NCI-H2081 (cell line): Measurements from ENCODE around the gene CASZ1.

ENCODE experiments used
- DNase-seq, 2 experiments: peaks; one replicate each; lab custom pipeline; 2025; lab: John Stamatoyannopoulos, UW

CASZ1 gene

GRCh38 chr1:10724948-10725847 is 71.2 kb downstream of the CASZ1 start:
- DNase-seq, result peak; percentile 15 to 35

- no peak for DNase-seq
Measured at GRCh38 chr1:10724511-10724910, 71.9 kb downstream of the CASZ1 start.

DNA sequence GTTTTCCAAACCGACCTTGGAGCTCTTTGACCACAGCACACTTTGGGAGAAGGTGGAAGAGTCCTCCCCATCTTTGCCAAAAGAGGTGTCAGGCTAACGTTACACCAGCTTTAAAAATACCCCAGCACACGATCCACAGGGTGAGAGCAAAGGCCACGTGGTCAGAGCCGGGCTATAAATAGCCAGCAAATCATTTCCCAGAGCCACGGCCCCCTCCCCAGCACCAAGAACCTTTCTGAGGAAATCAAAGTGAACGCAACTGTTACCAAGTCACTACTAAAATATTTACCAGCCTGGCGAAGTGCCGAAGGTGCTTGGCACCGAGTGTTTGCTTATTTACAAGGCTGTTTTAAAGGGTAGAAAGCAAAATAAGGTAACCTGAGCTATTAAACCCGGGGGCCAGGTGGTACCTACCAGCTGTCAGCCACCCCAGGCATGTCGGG is 72.4 kb downstream of the CASZ1 start:
- peak; percentile 71 to 86 for DNase-seq

DNA sequence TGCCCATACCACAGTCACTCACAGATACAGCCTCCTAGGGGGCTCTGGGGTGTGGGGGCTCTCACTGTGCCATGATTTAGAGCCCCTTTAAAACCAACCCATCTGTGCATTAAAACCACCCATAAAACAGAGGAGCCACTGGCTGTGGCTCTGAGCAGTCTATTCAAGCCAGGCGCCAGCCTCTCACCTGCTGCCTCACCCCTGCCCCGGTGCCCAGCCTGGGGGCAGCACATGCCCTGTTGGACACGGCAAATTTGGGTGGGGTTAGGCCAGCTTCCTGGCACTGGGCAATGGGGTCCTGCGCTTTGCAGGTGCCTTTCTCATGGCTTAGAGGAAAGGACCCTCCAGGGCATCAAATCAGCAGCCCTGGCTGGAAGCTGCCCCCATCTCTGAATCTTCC is 73.1 kb downstream of the CASZ1 start:
- DNase-seq, result no peak

DNA sequence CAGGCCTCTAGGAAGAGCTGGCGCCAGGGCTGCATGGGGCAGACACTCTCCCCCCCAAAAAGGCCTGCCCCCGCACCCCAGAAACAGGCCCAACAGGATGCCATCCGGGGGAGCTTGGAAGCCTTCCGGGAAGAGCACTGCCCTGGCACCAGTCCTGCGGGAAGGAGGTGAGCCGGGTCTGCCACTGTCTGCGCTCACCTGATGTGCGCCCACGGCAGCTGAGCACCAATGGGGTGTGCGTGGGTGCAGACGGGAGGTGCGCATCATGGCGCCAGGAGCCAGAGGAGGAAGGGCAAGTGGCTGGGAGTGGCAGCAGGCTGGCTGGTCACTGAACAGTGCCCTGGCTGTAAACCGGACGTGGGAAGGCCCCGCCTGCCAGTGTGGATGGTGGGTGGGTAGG is 73.6 kb downstream of the CASZ1 start:
- DNase-seq, result no peak

DNA sequence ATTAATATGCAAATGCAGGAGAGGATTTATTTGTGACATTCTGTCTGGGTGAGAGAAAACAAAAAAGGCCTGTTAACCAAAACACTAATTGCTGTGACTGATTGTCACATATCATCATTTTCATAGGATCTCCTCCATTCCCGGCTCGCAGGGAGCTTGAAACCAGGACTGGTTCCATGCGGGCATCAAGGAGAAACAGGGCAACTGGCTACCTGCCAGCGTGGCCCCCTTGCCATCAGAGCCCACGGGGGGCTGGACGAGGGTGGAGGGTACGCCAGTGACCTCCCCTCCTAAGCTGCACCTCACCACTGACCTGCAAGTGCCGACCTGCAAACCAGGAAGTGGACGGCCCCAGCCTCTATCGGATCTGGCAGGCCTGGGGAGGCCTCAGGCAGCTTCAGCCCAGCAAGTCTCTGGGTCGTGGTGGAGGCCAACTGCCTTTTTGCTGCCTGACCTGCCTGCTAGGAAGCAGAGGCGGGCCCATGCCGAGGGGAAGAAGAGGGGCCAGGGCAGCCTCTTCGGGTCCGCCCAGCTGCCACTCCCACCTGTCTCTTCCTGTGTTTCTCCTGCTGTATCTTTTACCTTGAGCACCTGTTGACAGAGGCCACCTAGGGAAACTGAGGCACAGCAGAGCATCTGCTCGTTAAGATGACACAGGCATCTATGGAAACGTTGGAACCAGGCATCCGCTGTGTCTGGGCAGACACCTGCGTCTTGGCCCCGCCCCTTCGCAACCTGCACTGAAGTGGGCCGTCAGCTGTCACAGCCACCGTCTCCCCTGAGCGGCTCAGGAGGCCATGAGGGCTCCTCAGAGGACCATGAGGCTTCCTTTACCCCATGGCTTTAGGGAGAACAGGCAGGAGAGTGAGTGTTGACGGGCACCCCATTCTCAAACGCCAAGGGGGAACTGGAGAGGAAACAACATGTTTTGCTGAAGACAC is 74.8 kb downstream of the CASZ1 start:
- DNase-seq, result no peak

DNA sequence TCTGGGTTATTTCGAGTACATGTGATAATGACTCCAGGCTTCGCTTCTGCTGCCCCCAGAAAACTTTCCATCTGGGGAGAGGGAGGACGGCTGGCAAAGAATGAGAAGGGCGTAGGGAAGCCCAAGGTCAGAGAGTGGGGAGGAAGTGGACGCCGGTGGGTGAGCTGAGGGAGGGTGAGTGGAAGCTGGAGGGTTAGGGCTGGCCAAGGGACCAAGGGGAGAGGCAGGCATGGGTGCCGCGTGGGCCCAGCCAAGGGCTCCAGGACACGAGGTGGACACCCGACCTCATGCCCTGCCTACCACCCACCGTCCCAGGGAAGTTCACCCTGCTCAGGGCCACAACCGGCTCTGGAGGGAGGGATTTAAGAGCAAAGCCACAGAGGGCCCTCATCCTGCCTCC is 75.8 kb downstream of the CASZ1 start:
- no peak for DNase-seq

DNA sequence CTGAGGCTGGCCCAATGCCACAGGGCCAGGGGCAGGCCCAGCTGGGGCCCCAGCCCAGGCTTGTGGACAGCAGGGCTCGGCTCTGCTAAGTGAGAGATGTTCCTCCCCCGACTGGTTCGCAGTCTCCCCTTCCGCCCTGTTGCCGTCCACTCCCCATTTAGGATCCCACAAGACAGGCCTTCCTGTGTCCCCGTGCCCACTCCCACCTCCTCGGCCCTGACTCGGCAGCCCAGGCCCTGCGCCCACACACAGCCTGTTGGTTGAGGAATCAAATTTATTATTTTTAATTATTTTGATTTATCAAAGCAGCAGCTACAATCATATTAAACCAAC is 78.4 kb downstream of the CASZ1 start:
- no peak for DNase-seq

DNA sequence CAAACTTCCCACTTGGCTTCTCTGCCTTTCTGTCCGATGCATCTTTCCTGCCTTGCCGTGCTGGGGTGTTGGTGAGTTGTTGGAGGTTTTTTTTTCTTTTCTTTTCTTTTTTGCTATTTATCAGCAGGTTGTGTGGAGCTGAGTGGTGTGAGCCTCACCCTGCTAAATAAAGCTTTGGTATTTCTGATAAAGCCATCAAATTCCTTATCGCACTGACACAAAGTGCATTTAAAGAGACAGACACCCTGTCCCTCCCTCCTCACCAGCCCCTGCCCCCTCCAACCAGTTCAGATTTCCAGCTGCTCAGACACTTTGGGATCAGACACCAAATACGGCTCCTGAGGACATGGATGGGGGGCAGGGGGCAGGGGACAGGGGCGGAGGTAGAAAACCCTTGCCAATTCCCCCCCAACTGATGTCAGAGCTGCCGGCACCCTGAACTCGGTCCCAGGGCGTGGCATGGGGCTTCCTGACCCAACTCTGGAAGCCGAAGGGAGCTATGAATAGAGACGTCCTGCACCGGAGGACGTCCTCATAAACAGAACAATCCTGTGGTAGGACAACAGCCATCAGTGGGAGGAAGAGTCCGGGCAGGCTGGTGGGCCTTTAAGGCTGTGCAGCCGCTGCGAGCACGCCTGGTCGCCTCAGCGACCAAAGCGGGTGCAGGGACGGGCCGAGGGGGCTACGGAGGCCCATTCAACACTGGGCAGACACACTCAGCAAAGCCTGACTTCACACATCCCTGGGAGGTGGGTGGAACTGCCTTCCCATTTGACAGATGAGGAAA is 79.0 kb downstream of the CASZ1 start:
- no peak for DNase-seq

GRCh38 chr1:10716840-10717239 is 79.6 kb downstream of the CASZ1 start:
- no peak for DNase-seq

DNA sequence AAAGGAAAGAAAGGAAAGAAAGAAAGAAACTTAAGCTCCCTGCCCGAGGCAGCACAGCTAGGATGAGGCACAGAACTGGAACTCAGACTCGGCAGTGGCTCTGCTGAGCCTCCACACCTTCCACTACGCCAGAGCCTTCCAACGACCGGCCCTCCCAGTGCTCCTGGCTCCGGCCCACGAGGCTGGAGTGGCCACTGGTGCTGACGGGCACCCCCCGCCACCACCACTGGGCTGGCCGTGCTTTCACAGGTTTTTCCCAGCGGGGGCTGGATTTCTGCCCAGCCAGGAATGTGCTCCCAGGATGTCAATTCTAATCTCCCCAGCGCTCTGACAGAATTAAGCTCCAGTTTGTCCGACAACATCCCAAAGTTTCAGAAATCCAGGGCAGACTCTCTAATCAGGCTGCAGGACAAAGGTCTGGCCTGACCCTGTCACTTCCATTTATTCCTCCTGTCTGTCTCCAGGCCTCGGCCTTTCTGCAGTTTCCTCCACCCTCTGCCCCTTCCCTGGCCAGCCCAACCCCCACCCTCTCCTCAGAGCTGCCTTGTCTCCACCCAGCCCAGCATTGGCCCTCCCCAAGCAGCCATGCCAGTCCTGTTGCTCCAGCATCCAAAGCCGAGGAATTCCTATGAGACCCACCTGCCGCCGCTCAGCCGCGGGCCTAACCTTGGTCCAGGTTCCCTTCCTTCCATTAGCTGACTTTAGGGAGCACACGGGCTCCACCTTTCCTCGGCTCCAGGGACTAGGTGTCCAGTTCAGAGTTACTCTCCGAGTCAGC is 81.9 kb downstream of the CASZ1 start:
- DNase-seq, result no peak

DNA sequence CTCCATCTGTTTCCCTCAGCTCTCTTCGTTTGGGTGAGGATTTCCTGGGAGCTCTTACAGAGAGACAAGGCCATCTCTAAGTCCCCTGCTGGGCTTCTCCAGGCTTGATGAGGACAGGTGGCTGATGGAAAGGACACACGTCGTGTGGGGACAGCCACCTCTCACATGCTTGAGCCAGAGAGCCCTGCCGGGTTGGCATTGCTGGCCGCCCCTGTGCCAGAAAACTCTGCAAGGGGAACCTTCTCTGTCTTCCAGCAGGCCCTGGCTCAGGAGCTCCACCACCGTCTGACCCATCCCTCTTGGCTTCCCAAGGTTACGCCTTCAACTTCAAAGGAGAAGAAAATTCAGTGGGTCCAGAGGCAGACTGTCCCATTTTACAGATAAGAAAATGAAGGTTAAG is 82.8 kb downstream of the CASZ1 start:
- no peak for DNase-seq

GRCh38 chr1:10712568-10713362 is 83.7 kb downstream of the CASZ1 start:
- DNase-seq, result no peak

- peak in 1 of 2 experiments; percentile 16 for DNase-seq
Measured at GRCh38 chr1:10710489-10710888, 86.0 kb downstream of the CASZ1 start.

DNA sequence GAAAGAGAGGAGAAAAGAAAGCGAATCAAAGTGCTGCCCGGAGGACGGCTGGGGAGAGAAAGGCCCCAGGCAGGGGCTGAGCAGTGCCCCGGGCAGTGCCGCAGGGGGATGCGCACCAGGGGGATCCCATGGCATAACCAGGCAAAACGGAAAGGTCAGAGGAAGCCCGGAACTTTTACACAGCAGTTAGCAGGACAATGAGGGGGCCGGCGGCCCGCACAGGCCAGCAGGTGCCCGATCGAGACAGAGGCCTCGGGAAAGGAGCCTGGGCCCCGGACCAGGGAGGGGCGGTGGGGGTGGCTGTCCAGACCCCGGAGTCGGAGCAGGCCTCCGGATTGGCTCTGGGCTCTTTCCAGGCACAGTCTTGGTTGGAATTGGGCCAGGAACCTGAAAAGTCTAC is 86.8 kb downstream of the CASZ1 start:
- no peak for DNase-seq

GRCh38 chr1:10709165-10709564 is 87.3 kb downstream of the CASZ1 start:
- no peak for DNase-seq

DNA sequence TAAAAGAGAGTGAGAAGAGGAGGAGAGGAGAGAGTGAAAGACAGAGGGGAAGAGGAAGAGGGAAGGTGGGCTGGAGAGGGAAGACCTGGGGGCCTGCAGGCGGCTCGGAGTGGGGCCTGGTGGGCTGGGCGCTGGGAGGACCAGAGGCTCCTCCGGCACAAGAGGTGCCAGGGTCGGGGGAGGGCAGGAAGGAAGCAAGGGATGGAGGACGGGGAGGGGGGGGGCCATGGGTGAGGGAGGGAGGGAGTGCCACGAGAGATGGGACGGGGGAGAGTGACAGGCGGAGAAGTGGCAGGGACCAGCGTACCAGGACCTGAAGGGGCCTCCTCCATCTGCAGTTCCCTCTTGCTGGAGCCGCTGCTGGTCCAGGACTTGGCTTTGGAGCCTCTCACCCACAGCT is 87.7 kb downstream of the CASZ1 start:
- no peak for DNase-seq

GRCh38 chr1:10707208-10707607 is 89.2 kb downstream of the CASZ1 start:
- DNase-seq, result no peak

DNA sequence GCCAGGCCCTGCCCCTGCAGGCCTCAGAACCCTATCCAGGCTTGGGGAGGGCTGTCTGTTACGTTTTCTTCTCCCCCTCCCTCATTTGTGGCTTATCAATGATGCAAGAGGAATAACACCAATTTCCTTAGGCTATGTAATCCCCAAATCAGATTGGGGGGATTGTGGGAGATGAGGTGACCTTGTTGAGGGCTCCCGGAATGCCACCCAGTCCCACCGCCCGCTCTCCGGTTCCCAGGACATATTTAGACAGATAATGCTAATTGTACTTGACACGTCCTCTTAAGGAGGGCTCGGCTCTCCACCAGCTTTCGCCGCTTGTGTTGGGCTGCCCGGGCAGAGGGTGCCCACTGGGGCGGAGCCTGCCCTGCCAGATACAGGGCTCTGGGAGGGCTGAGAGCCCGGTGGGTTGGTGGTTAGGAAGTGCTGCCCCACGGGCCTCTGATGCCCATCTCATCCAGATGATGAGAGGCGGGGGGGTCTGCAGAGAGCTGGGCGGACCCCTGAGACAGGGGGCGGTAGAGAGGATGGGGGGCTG is 90.0 kb downstream of the CASZ1 start:
- no peak for DNase-seq

- DNase-seq, result no peak
Measured at GRCh38 chr1:10705953-10706352, 90.5 kb downstream of the CASZ1 start.
